ENCODE results near the gene PPP4R2.

The PPP4R2 gene

GRCh38 chr3:73004316-73004715, 7.7 kb downstream of the PPP4R2 start:
- Histone ChIP-seq H3K36me3 (ENCODE audit: insufficient read depth, low read length) (peaks cover 55% of the 10 kb centered on the region), H3K9me3 (replicated peaks; ENCODE audit: low read length) (no peaks in the 10 kb centered on the region), H3K4me3 (ENCODE audit: low read length) (no peak overlapping the region), H3K27me3 (ENCODE audit: control insufficient read depth, insufficient read depth, low read length) (no peaks in the 10 kb centered on the region), H3K9ac (ENCODE audit: low read depth, low read length) (no peak overlapping the region), H3K4me2 (ENCODE audit: low read length) (no peak overlapping the region), H3K4me1 (ENCODE audit: control insufficient read depth, insufficient read depth, low read length) (peaks cover 22% of the 10 kb centered on the region)

- Histone ChIP-seq H3K9ac (ENCODE audit: low read depth, low read length) (no peak overlapping the region), H3K4me1 (ENCODE audit: control insufficient read depth, insufficient read depth, low read length) (peaks cover 7% of the 10 kb centered on the region), H3K36me3 (ENCODE audit: insufficient read depth, low read length) (peaks cover 42% of the 10 kb centered on the region), H3K4me2 (ENCODE audit: low read length) (peak overlapping the region; percentile 27), H3K9me3 (replicated peaks; ENCODE audit: low read length) (no peaks in the 10 kb centered on the region), H3K4me3 (ENCODE audit: low read length) (no peak overlapping the region), H3K27me3 (ENCODE audit: control insufficient read depth, insufficient read depth, low read length) (no peaks in the 10 kb centered on the region)
Observed at GRCh38 chr3:73007992-73008712, 11.5 kb downstream of the PPP4R2 start.

GRCh38 chr3:73009008-73009407, 12.4 kb downstream of the PPP4R2 start:
- H3K4me1 ChIP-seq (ENCODE audit: control insufficient read depth, insufficient read depth, low read length), result peaks cover 9% of the 10 kb centered on the region
- H3K4me3 ChIP-seq (ENCODE audit: low read length), result no peak overlapping the region
- H3K9me3 ChIP-seq (replicated peaks; ENCODE audit: low read length), result no peaks in the 10 kb centered on the region
- no peak overlapping the region for H3K4me2 ChIP-seq (ENCODE audit: low read length)
- no peaks in the 10 kb centered on the region for H3K27me3 ChIP-seq (ENCODE audit: control insufficient read depth, insufficient read depth, low read length)
- peaks cover 39% of the 10 kb centered on the region for H3K36me3 ChIP-seq (ENCODE audit: insufficient read depth, low read length)
- H3K9ac ChIP-seq (ENCODE audit: low read depth, low read length), result no peak overlapping the region

- Histone ChIP-seq H3K9ac (ENCODE audit: low read depth, low read length) (no peak overlapping the region), H3K4me2 (ENCODE audit: low read length) (no peak overlapping the region), H3K36me3 (ENCODE audit: insufficient read depth, low read length) (peaks cover 34% of the 10 kb centered on the region), H3K9me3 (replicated peaks; ENCODE audit: low read length) (no peaks in the 10 kb centered on the region), H3K4me3 (ENCODE audit: low read length) (no peak overlapping the region), H3K27me3 (ENCODE audit: control insufficient read depth, insufficient read depth, low read length) (no peaks in the 10 kb centered on the region), H3K4me1 (ENCODE audit: control insufficient read depth, insufficient read depth, low read length) (peaks cover 9% of the 10 kb centered on the region)
Observed at GRCh38 chr3:73009750-73010149, 13.1 kb downstream of the PPP4R2 start.

- Histone ChIP-seq H3K4me1 (ENCODE audit: control insufficient read depth, insufficient read depth, low read length) (peaks cover 9% of the 10 kb centered on the region), H3K9ac (ENCODE audit: low read depth, low read length) (no peak overlapping the region), H3K9me3 (replicated peaks; ENCODE audit: low read length) (no peaks in the 10 kb centered on the region), H3K4me3 (ENCODE audit: low read length) (no peak overlapping the region), H3K27me3 (ENCODE audit: control insufficient read depth, insufficient read depth, low read length) (no peaks in the 10 kb centered on the region), H3K36me3 (ENCODE audit: insufficient read depth, low read length) (peaks cover 34% of the 10 kb centered on the region), H3K4me2 (ENCODE audit: low read length) (no peak overlapping the region)
Observed at GRCh38 chr3:73010158-73010557, 13.5 kb downstream of the PPP4R2 start.

- peaks cover 9% of the 10 kb centered on the region for H3K36me3 ChIP-seq (ENCODE audit: insufficient read depth, low read length)
- H3K9me3 ChIP-seq (replicated peaks; ENCODE audit: low read length), result no peaks in the 10 kb centered on the region
- no peak overlapping the region for H3K4me2 ChIP-seq (ENCODE audit: low read length)
- no peak overlapping the region for H3K9ac ChIP-seq (ENCODE audit: low read depth, low read length)
- no peaks in the 10 kb centered on the region for H3K27me3 ChIP-seq (ENCODE audit: control insufficient read depth, insufficient read depth, low read length)
- no peak overlapping the region for H3K4me3 ChIP-seq (ENCODE audit: low read length)
- peaks cover 7% of the 10 kb centered on the region for H3K4me1 ChIP-seq (ENCODE audit: control insufficient read depth, insufficient read depth, low read length)
Observed at GRCh38 chr3:73018298-73018697, 21.7 kb downstream of the PPP4R2 start.

- Histone ChIP-seq H3K9ac (ENCODE audit: low read depth, low read length) (no peak overlapping the region), H3K9me3 (replicated peaks; ENCODE audit: low read length) (no peaks in the 10 kb centered on the region), H3K36me3 (ENCODE audit: insufficient read depth, low read length) (peaks cover 9% of the 10 kb centered on the region), H3K4me2 (ENCODE audit: low read length) (no peak overlapping the region), H3K27me3 (ENCODE audit: control insufficient read depth, insufficient read depth, low read length) (no peaks in the 10 kb centered on the region), H3K4me1 (ENCODE audit: control insufficient read depth, insufficient read depth, low read length) (peaks cover 7% of the 10 kb centered on the region), H3K4me3 (ENCODE audit: low read length) (no peak overlapping the region)
Observed at GRCh38 chr3:73018790-73019441, 22.3 kb downstream of the PPP4R2 start.

- no peak overlapping the region for H3K4me2 ChIP-seq (ENCODE audit: low read length)
- no peak overlapping the region for H3K4me3 ChIP-seq (ENCODE audit: low read length)
- peaks cover 17% of the 10 kb centered on the region for H3K4me1 ChIP-seq (ENCODE audit: control insufficient read depth, insufficient read depth, low read length)
- no peaks in the 10 kb centered on the region for H3K27me3 ChIP-seq (ENCODE audit: control insufficient read depth, insufficient read depth, low read length)
- peaks cover 9% of the 10 kb centered on the region for H3K36me3 ChIP-seq (ENCODE audit: insufficient read depth, low read length)
- no peaks in the 10 kb centered on the region for H3K9me3 ChIP-seq (replicated peaks; ENCODE audit: low read length)
- no peak overlapping the region for H3K9ac ChIP-seq (ENCODE audit: low read depth, low read length)
Observed at GRCh38 chr3:73021301-73021835, 24.8 kb downstream of the PPP4R2 start.

DNA sequence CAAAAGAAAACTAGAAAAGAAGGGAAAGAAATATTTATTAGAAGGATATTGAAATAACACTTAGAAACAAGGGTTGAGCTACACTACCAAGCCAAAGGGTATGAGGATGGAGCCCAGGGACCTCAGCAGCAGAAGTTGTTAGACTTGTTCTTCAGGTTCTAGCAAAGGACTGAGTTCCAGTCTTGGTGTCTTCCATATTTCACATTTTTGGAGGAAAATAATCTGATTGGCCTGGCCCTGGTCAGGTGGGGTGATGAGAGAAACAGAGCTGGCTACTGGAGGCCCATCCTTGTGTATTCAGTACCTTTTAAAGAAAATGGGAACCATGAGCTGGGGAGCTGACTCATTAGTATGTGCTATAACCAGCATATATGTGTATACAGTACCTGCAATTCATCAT, 28.2 kb downstream of the PPP4R2 start:
- H3K27me3 ChIP-seq (ENCODE audit: control insufficient read depth, insufficient read depth, low read length), result no peaks in the 10 kb centered on the region
- peaks cover 4% of the 10 kb centered on the region for H3K36me3 ChIP-seq (ENCODE audit: insufficient read depth, low read length)
- H3K4me2 ChIP-seq (ENCODE audit: low read length), result no peak overlapping the region
- H3K9me3 ChIP-seq (replicated peaks; ENCODE audit: low read length), result no peaks in the 10 kb centered on the region
- H3K4me1 ChIP-seq (ENCODE audit: control insufficient read depth, insufficient read depth, low read length), result peaks cover 26% of the 10 kb centered on the region
- no peak overlapping the region for H3K9ac ChIP-seq (ENCODE audit: low read depth, low read length)
- H3K4me3 ChIP-seq (ENCODE audit: low read length), result no peak overlapping the region

GRCh38 chr3:73026111-73026759, 29.6 kb downstream of the PPP4R2 start:
- Histone ChIP-seq H3K4me1 (ENCODE audit: control insufficient read depth, insufficient read depth, low read length) (peaks cover 28% of the 10 kb centered on the region), H3K4me3 (ENCODE audit: low read length) (no peak overlapping the region), H3K36me3 (ENCODE audit: insufficient read depth, low read length) (peaks cover 4% of the 10 kb centered on the region)

GRCh38 chr3:73026760-73027113, 30.1 kb downstream of the PPP4R2 start:
- H3K4me1 ChIP-seq (ENCODE audit: control insufficient read depth, insufficient read depth, low read length), result peaks cover 28% of the 10 kb centered on the region
- no peak overlapping the region for H3K4me2 ChIP-seq (ENCODE audit: low read length)
- H3K27me3 ChIP-seq (ENCODE audit: control insufficient read depth, insufficient read depth, low read length), result no peaks in the 10 kb centered on the region
- H3K4me3 ChIP-seq (ENCODE audit: low read length), result no peak overlapping the region
- H3K9ac ChIP-seq (ENCODE audit: low read depth, low read length), result no peak overlapping the region
- no peaks in the 10 kb centered on the region for H3K9me3 ChIP-seq (replicated peaks; ENCODE audit: low read length)
- H3K36me3 ChIP-seq (ENCODE audit: insufficient read depth, low read length), result peaks cover 4% of the 10 kb centered on the region

More at GRCh38 chr3:73026111-73026759, 29.6 kb downstream of the PPP4R2 start:
- Histone ChIP-seq H3K27me3 (ENCODE audit: control insufficient read depth, insufficient read depth, low read length) (no peaks in the 10 kb centered on the region), H3K4me2 (ENCODE audit: low read length) (no peak overlapping the region), H3K9ac (ENCODE audit: low read depth, low read length) (no peak overlapping the region), H3K9me3 (replicated peaks; ENCODE audit: low read length) (no peaks in the 10 kb centered on the region)

All from skeletal muscle satellite cell (primary cell).